K562 (cell line): ENCODE data around the gene CDHR1. TPM values are rescaled to one million over a fixed set of nuclear protein-coding genes. Genes with fewer than 3 reads are reported as not detected.

ENCODE experiments used
- ARID4B ChIP-seq: sonication (generic); formaldehyde crosslinking; IDR thresholded peaks from 2 replicates; pipeline ENCODE4 v1.8.0; 2022; ENCODE audit warnings: mild to moderate bottlenecking, missing genetic modification reagents
- ZBTB49 ChIP-seq: sonication (generic); formaldehyde crosslinking; IDR thresholded peaks from 2 replicates; pipeline ENCODE4 v1.8.0; 2022; ENCODE audit warnings: missing genetic modification reagents, mild to moderate bottlenecking, borderline replicate concordance
- ZNF384 ChIP-seq: IDR thresholded peaks from 2 replicates; pipeline ENCODE4 v1.6.1; 2012; ENCODE audit warnings: low read depth, low read length, improper control_type of control experiment
- polyA plus RNA-seq, 8 experiments: library from polyadenylated mRNA; depleted of rRNA in 4 of 8; stranded (reverse) in 5 of 8; unstranded in 3 of 8; fragments of >200 nt; fragmentation: Nextera tagmentation in 2 of 8; fragmentation: Illumina TruSeq in 1 of 8; extraction: Ambion mirVana in 2 of 8; extraction: Trizol in 1 of 8; gene quantifications; 2 replicates each; pipeline versions ENCODE4 v1.2.1 to v1.2.3, GENCODE V29; 2011 to 2014; ENCODE audit warnings: inconsistent platforms in 1 of 8, missing spikeins in 1 of 8
- total RNA-seq, 7 experiments: library from RNA; depleted of rRNA in 6 of 7; stranded (reverse); fragments of >200 nt in 6 of 7; fragmentation: Illumina TruSeq in 2 of 7; extraction: Trizol in 2 of 7; gene quantifications; 2 replicates each; pipeline versions ENCODE4 v1.2.1 to v1.2.3, GENCODE V29; 2011 to 2021; ENCODE audit warnings: low replicate concordance in 1 of 7

The CDHR1 gene
- total and polyA plus RNA-seq, 9 of the 15 experiments (the other 6 are each of a cell fraction or from before 2014, with no cell fraction given): 0.03 to 0.99 (median 0.20) TPM

- TF ChIP-seq ZNF384: no peak
- no peak for TF ChIP-seq ZBTB49
- no peak for TF ChIP-seq ARID4B (CRISPR knock-in tag)
- TF ChIP-seq, all 486 proteins: peak for 0
These were observed 74.8 kb downstream of the CDHR1 start (continued) for GRCh38 chr10:84269162-84269561.

Other genes starting within 250 kb of the CDHR1 start
- 353 and 382 TPM in 2 replicates for gene GHITM, start 55.0 kb upstream of the CDHR1 start, total RNA-seq (2014; rRNA removed)
- 410 and 439 TPM in 2 replicates for gene GHITM, start 55.0 kb upstream of the CDHR1 start, total RNA-seq (2014; rRNA removed; fragmentation: Illumina TruSeq; extraction: Trizol)
- gene GHITM, start 55.0 kb upstream of the CDHR1 start, total RNA-seq (2015; rRNA removed; fragmentation: Illumina TruSeq; extraction: Trizol): 319 and 332 TPM in 2 replicates
- gene GHITM, start 55.0 kb upstream of the CDHR1 start, total RNA-seq (2021): 322 and 329 TPM in 2 replicates
- gene GHITM, start 55.0 kb upstream of the CDHR1 start, polyA plus RNA-seq (2011; rRNA removed): 419 and 525 TPM in 2 replicates
- 335 and 347 TPM in 2 replicates for gene GHITM, start 55.0 kb upstream of the CDHR1 start, polyA plus RNA-seq (2014; fragmentation: Illumina TruSeq; extraction: Trizol)
- gene GHITM, start 55.0 kb upstream of the CDHR1 start, polyA plus RNA-seq (2014; fragmentation: Nextera tagmentation; extraction: Ambion mirVana): 1,000 to 10,000 TPM; 1,201 to 1,258 TPM
- gene GHITM, start 55.0 kb upstream of the CDHR1 start, polyA plus RNA-seq (2014; rRNA removed): 386 and 401 TPM in 2 replicates
- not detected in 2 replicates for gene GPR15LG, start 20.7 kb upstream of the CDHR1 start, total RNA-seq (2014; rRNA removed)
- not detected in 2 replicates for gene GPR15LG, start 20.7 kb upstream of the CDHR1 start, total RNA-seq (2014; rRNA removed; fragmentation: Illumina TruSeq; extraction: Trizol)
- gene GPR15LG, start 20.7 kb upstream of the CDHR1 start, total RNA-seq (2015; rRNA removed; fragmentation: Illumina TruSeq; extraction: Trizol): 0.51 TPM in 1 of 2 replicates, not detected in the other
- not detected in 2 replicates for gene GPR15LG, start 20.7 kb upstream of the CDHR1 start, total RNA-seq (2021)
- gene GPR15LG, start 20.7 kb upstream of the CDHR1 start, polyA plus RNA-seq (2011; rRNA removed): not detected in 2 replicates
- gene GPR15LG, start 20.7 kb upstream of the CDHR1 start, polyA plus RNA-seq (2014; fragmentation: Illumina TruSeq; extraction: Trizol): not detected in 2 replicates
- not detected for gene GPR15LG, start 20.7 kb upstream of the CDHR1 start, polyA plus RNA-seq (2014; fragmentation: Nextera tagmentation; extraction: Ambion mirVana)
- gene GPR15LG, start 20.7 kb upstream of the CDHR1 start, polyA plus RNA-seq (2014; rRNA removed): not detected in 2 replicates
- gene LRIT2, start 31.0 kb downstream of the CDHR1 start, total RNA-seq (2014; rRNA removed): not detected in 2 replicates
- gene LRIT2, start 31.0 kb downstream of the CDHR1 start, total RNA-seq (2014; rRNA removed; fragmentation: Illumina TruSeq; extraction: Trizol): not detected in 2 replicates
- not detected in 2 replicates for gene LRIT2, start 31.0 kb downstream of the CDHR1 start, total RNA-seq (2015; rRNA removed; fragmentation: Illumina TruSeq; extraction: Trizol)
- gene LRIT2, start 31.0 kb downstream of the CDHR1 start, total RNA-seq (2021): not detected in 2 replicates
- not detected in 2 replicates for gene LRIT2, start 31.0 kb downstream of the CDHR1 start, polyA plus RNA-seq (2011; rRNA removed)
- gene LRIT2, start 31.0 kb downstream of the CDHR1 start, polyA plus RNA-seq (2014; fragmentation: Illumina TruSeq; extraction: Trizol): not detected in 2 replicates
- not detected for gene LRIT2, start 31.0 kb downstream of the CDHR1 start, polyA plus RNA-seq (2014; fragmentation: Nextera tagmentation; extraction: Ambion mirVana)
- gene LRIT2, start 31.0 kb downstream of the CDHR1 start, polyA plus RNA-seq (2014; rRNA removed): not detected in 2 replicates
- not detected in 2 replicates for gene LRIT1, start 47.0 kb downstream of the CDHR1 start, total RNA-seq (2014; rRNA removed)
- gene LRIT1, start 47.0 kb downstream of the CDHR1 start, total RNA-seq (2014; rRNA removed; fragmentation: Illumina TruSeq; extraction: Trizol): not detected in 2 replicates
- gene LRIT1, start 47.0 kb downstream of the CDHR1 start, total RNA-seq (2015; rRNA removed; fragmentation: Illumina TruSeq; extraction: Trizol): not detected in 2 replicates
- gene LRIT1, start 47.0 kb downstream of the CDHR1 start, total RNA-seq (2021): not detected in 2 replicates
- not detected in 2 replicates for gene LRIT1, start 47.0 kb downstream of the CDHR1 start, polyA plus RNA-seq (2011; rRNA removed)
- not detected in 2 replicates for gene LRIT1, start 47.0 kb downstream of the CDHR1 start, polyA plus RNA-seq (2014; fragmentation: Illumina TruSeq; extraction: Trizol)
- gene LRIT1, start 47.0 kb downstream of the CDHR1 start, polyA plus RNA-seq (2014; fragmentation: Nextera tagmentation; extraction: Ambion mirVana): not detected
- gene LRIT1, start 47.0 kb downstream of the CDHR1 start, polyA plus RNA-seq (2014; rRNA removed): not detected in 2 replicates
- gene RGR, start 50.5 kb downstream of the CDHR1 start, total RNA-seq (2014; rRNA removed): not detected in 2 replicates
- gene RGR, start 50.5 kb downstream of the CDHR1 start, total RNA-seq (2014; rRNA removed; fragmentation: Illumina TruSeq; extraction: Trizol): not detected in 2 replicates
- not detected in 2 replicates for gene RGR, start 50.5 kb downstream of the CDHR1 start, total RNA-seq (2015; rRNA removed; fragmentation: Illumina TruSeq; extraction: Trizol)
- gene RGR, start 50.5 kb downstream of the CDHR1 start, total RNA-seq (2021): not detected in 2 replicates
- gene RGR, start 50.5 kb downstream of the CDHR1 start, polyA plus RNA-seq (2011; rRNA removed): not detected in 2 replicates
- gene RGR, start 50.5 kb downstream of the CDHR1 start, polyA plus RNA-seq (2014; fragmentation: Illumina TruSeq; extraction: Trizol): not detected in 2 replicates
- gene RGR, start 50.5 kb downstream of the CDHR1 start, polyA plus RNA-seq (2014; fragmentation: Nextera tagmentation; extraction: Ambion mirVana): not detected
- gene RGR, start 50.5 kb downstream of the CDHR1 start, polyA plus RNA-seq (2014; rRNA removed): not detected in 2 replicates
- 5.6 and 6.7 TPM in 2 replicates for gene CCSER2, start 134.1 kb downstream of the CDHR1 start, total RNA-seq (2014; rRNA removed)
- gene CCSER2, start 134.1 kb downstream of the CDHR1 start, total RNA-seq (2014; rRNA removed; fragmentation: Illumina TruSeq; extraction: Trizol): 12.0 and 13.9 TPM in 2 replicates
- gene CCSER2, start 134.1 kb downstream of the CDHR1 start, total RNA-seq (2015; rRNA removed; fragmentation: Illumina TruSeq; extraction: Trizol): 11.6 and 13.1 TPM in 2 replicates
- gene CCSER2, start 134.1 kb downstream of the CDHR1 start, total RNA-seq (2021): 14.1 and 15.1 TPM in 2 replicates
- 14.8 and 16.7 TPM in 2 replicates for gene CCSER2, start 134.1 kb downstream of the CDHR1 start, polyA plus RNA-seq (2011; rRNA removed)
- 7.0 and 9.7 TPM in 2 replicates for gene CCSER2, start 134.1 kb downstream of the CDHR1 start, polyA plus RNA-seq (2014; fragmentation: Illumina TruSeq; extraction: Trizol)
- 1 to 10 TPM; 2.7 to 2.9 TPM for gene CCSER2, start 134.1 kb downstream of the CDHR1 start, polyA plus RNA-seq (2014; fragmentation: Nextera tagmentation; extraction: Ambion mirVana)
- gene CCSER2, start 134.1 kb downstream of the CDHR1 start, polyA plus RNA-seq (2014; rRNA removed): 3.1 and 4.0 TPM in 2 replicates